Measurements from ENCODE around the gene DAZL.

DAZL gene

DNA sequence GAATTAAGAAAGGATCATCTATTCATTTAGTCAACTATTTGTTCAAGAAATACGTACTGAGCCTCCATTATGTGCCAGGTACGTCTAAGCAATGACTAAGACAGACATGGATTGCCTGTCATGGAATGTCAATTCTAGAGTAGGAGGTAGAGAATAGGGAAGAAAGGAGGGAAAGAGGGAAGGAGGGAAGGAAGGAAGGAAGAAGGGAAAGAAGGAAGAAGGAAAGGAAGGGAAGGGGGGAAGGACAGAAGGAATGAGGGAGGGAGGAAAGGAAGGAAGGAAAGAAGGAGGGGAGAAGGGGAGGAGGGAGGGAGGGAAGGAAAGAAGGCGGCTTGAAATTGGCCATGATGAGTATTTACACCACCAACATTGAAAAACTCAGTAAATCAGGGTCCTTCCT lies 52.5 kb downstream of the DAZL start:
- Histone ChIP-seq H3K9me3 (ENCODE audit: low read length) (no peaks in the 10 kb centered on the region), H3K4me3 (ENCODE audit: low read depth in 1 of 2, low read length in 2 of 2) (no peak overlapping the region)

DNA sequence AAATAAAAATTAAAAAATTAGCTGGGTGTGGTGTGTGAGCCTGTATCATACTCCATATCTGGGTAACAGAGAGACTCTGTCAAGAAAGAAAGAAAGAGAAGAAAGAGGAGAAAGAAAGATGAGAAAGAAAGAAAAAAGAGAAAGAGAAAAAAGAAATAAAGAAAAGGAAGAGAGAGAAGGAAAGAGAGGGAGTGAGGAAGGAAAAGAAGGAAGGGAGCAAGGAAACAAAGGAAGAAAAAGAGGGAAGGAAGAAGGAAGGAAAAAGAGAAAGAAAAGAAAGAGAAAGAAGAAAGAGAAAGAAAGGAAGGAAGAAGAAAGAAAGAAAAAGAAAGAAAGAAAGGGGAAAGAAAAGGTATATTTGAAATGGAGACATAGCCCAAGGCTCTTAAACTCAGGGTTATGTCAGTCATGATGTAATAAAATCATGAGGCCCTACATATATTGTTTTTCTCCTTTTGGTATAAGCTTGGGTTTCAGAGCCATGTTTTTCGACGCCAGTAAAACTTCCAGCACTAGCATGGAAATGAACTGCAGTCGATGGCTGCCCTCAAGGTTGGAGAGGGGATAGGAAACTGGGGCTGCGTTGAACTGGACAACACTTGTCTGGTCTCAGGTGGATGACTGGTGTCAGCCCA lies 53.8 kb downstream of the DAZL start:
- Histone ChIP-seq H3K36me3 (ENCODE audit: insufficient read depth, low read length) (no peaks in the 10 kb centered on the region), H3K27me3 (ENCODE audit: control insufficient read depth in 1 of 2, insufficient read depth in 2 of 2, low read length in 2 of 2) (no peaks in the 10 kb centered on the region), H3K4me1 (ENCODE audit: insufficient read depth, low read length) (peaks cover 7% of the 10 kb centered on the region), H3K27ac (ENCODE audit: low read depth, low read length) (no peak overlapping the region), H3K9me3 (ENCODE audit: low read length) (no peaks in the 10 kb centered on the region), H3K4me3 (ENCODE audit: low read depth in 1 of 2, low read length in 2 of 2) (no peak overlapping the region), H3K9ac (ENCODE audit: low read length) (no peak overlapping the region)

More for the DNA sequence above, 52.5 kb downstream of the DAZL start:
- no peaks in the 10 kb centered on the region for H3K27me3 ChIP-seq (ENCODE audit: control insufficient read depth in 1 of 2, insufficient read depth in 2 of 2, low read length in 2 of 2)
- no peaks in the 10 kb centered on the region for H3K36me3 ChIP-seq (ENCODE audit: insufficient read depth, low read length)
- no peak overlapping the region for H3K27ac ChIP-seq (ENCODE audit: low read depth, low read length)
- no peak overlapping the region for H3K9ac ChIP-seq (ENCODE audit: low read length)
- peaks cover 7% of the 10 kb centered on the region for H3K4me1 ChIP-seq (ENCODE audit: insufficient read depth, low read length)

DNA sequence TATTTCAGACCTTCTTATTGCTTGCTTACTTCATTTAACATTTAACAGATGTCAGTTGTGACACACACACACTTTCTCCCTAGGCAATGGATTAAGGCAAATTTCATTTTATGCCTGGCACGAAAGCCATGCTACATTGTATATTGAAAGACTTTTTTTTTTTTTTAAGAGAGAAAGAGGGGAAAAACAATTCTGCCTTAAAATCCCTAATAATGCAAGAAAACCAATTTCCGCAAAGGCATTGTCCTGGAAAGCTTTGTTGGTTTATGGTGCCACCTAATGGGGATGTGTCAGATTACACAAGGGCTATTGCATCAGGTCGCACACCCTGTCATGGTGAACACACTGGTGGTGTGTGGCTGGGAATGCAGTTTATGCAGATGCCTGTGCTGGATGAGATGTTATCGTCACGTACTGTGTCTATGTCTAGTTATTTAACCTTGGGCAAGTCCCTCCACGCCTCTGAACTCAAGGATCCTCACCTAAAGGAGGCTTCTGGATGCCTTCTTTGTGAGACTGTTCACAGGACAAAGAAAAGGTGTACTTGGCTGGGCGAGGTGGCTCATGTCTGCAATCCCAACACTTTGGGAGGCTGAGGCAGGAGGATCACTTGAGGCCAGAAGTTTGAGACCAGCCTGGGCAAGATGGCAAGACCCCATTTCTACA lies 54.4 kb downstream of the DAZL start:
- Histone ChIP-seq H3K27ac (ENCODE audit: low read depth, low read length) (no peak overlapping the region), H3K9me3 (ENCODE audit: low read length) (no peaks in the 10 kb centered on the region), H3K4me3 (ENCODE audit: low read depth in 1 of 2, low read length in 2 of 2) (peak overlapping the region in 1 of 2 donors; percentile 15), H3K4me1 (ENCODE audit: insufficient read depth, low read length) (peaks cover 7% of the 10 kb centered on the region), H3K27me3 (ENCODE audit: control insufficient read depth in 1 of 2, insufficient read depth in 2 of 2, low read length in 2 of 2) (no peaks in the 10 kb centered on the region), H3K36me3 (ENCODE audit: insufficient read depth, low read length) (no peaks in the 10 kb centered on the region), H3K9ac (ENCODE audit: low read length) (no peak overlapping the region)

DNA sequence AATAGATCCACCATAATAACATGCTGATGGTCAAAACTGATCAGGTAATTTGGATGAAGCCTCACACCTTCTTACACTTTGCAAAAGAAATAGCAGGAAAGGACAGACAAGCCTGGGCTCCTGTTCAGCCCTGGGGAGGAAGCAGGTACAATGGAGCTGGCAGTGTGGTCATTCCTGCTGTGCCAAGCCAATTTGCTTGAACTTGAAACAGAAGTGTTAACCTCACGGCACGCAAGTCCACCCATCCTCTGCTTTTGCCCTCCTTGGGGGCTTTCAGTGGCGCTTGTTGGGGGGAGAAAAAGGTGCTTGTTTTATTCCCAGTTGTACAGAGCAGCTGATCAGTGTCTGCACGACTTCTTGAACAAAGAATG lies 54.9 kb downstream of the DAZL start:
- Histone ChIP-seq H3K27me3 (ENCODE audit: control insufficient read depth in 1 of 2, insufficient read depth in 2 of 2, low read length in 2 of 2) (no peaks in the 10 kb centered on the region), H3K27ac (ENCODE audit: low read depth, low read length) (no peak overlapping the region), H3K36me3 (ENCODE audit: insufficient read depth, low read length) (no peaks in the 10 kb centered on the region), H3K9me3 (ENCODE audit: low read length) (no peaks in the 10 kb centered on the region), H3K4me1 (ENCODE audit: insufficient read depth, low read length) (peaks cover 7% of the 10 kb centered on the region), H3K9ac (ENCODE audit: low read length) (no peak overlapping the region), H3K4me3 (ENCODE audit: low read depth in 1 of 2, low read length in 2 of 2) (peak overlapping the region in 1 of 2 donors; percentile 15)

DNA sequence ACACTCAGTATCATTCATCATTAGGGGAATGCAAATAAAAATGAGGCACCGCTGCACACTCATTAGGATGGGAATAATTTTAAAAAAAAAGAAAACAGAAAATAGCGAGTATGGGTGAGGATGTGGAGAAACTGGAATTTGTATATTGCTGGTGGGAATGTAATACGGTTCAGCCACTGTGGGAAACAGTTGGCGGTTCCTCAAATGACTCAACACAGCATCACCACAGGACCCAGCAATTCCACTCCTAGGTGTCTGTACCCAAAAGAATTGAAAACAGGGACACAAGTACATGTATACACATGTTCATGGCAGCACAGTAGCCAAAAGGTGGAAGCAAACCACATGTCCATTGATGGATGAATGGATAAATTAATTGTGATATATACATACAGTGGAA lies 56.5 kb downstream of the DAZL start:
- Histone ChIP-seq H3K27me3 (ENCODE audit: control insufficient read depth in 1 of 2, insufficient read depth in 2 of 2, low read length in 2 of 2) (no peaks in the 10 kb centered on the region), H3K4me1 (ENCODE audit: insufficient read depth, low read length) (peaks cover 7% of the 10 kb centered on the region), H3K9ac (ENCODE audit: low read length) (no peak overlapping the region), H3K9me3 (ENCODE audit: low read length) (no peaks in the 10 kb centered on the region), H3K27ac (ENCODE audit: low read depth, low read length) (no peak overlapping the region), H3K36me3 (ENCODE audit: insufficient read depth, low read length) (no peaks in the 10 kb centered on the region), H3K4me3 (ENCODE audit: low read depth in 1 of 2, low read length in 2 of 2) (no peak overlapping the region)

DNA sequence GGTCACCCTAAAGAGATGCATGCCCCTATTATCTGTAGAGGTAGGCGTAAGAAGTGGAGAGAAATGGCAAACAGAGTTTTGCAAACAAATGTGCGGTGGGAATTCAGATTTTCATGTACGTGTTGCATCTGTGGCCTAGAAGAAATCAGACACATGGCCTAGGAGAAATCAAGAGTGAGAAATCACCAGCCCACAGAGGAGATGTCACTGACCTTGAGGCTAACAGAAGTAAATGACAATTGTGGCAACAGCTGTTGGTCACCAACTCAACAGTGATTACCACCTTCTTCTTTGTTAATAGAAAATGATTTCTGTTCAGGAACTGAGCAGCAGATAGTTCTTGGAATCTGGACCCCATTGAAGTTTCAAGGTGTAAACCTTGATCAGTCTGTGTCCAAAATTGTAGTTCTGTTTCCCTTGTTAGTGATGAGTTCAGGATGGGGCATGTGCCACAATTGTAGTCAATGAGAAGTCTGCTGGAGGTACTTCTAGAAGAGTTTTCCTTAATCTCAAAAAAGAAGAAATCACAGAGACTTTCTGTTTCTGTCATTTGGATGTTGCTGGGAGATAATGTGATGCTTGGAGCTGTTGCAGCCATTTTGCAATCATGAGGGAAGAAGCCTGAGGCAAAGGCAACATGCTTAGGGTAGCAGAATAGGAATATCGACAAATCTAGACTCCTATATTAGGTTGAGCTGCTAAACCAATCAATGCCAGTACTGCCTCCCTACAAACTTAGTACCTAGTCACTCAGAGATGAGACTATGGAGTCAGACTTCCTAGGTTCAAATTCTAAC lies 57.5 kb downstream of the DAZL start:
- Histone ChIP-seq H3K9me3 (ENCODE audit: low read length) (no peaks in the 10 kb centered on the region), H3K4me3 (ENCODE audit: low read depth in 1 of 2, low read length in 2 of 2) (no peak overlapping the region), H3K27me3 (ENCODE audit: control insufficient read depth in 1 of 2, insufficient read depth in 2 of 2, low read length in 2 of 2) (no peaks in the 10 kb centered on the region), H3K36me3 (ENCODE audit: insufficient read depth, low read length) (no peaks in the 10 kb centered on the region), H3K27ac (ENCODE audit: low read depth, low read length) (no peak overlapping the region), H3K4me1 (ENCODE audit: insufficient read depth, low read length) (peaks cover 7% of the 10 kb centered on the region), H3K9ac (ENCODE audit: low read length) (no peak overlapping the region)

DNA sequence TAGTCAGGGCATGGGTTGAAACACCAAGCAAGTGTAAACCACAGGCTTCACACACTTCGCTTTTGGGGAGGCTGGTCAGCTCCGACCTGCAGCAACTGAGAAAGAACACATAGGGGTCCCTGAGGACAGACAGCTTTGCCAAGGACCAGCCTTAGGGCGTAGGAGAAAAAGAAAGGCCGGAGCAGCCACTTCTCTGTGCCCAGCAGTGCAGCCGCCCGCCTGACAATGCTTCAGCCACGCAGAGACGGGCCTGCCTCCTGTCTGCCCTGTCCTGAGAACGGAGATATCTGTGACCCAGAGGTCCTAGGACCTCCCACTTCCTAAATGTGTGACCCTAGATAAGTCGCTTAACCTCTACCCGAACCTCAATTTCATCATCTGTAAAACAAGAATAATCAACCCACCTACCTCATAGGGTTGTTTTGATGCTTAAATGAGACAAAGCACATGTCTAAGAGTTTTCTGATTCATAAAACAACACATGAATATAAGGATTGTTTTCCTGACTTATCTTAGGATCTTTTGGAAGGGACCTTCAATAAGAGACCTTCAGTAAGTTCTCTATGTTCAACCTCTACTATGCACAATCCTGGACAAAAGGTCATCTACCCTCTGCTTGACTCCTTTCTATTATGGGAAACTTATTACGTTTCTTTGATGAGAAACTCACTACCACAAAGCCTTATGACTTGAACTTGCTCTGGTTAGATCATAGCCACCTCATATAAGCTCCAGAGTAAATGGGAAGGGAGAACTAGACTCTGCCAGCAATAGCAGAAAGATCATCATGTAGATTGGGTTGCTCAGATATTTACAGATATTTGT lies 58.8 kb downstream of the DAZL start:
- H3K36me3 ChIP-seq (ENCODE audit: insufficient read depth, low read length) = no peaks in the 10 kb centered on the region
- no peak overlapping the region for H3K27ac ChIP-seq (ENCODE audit: low read depth, low read length)
- no peaks in the 10 kb centered on the region for H3K27me3 ChIP-seq (ENCODE audit: control insufficient read depth in 1 of 2, insufficient read depth in 2 of 2, low read length in 2 of 2)
- no peak overlapping the region for H3K4me3 ChIP-seq (ENCODE audit: low read depth in 1 of 2, low read length in 2 of 2)
- no peak overlapping the region for H3K9ac ChIP-seq (ENCODE audit: low read length)
- no peaks in the 10 kb centered on the region for H3K9me3 ChIP-seq (ENCODE audit: low read length)
- H3K4me1 ChIP-seq (ENCODE audit: insufficient read depth, low read length) = peaks cover 7% of the 10 kb centered on the region

DNA sequence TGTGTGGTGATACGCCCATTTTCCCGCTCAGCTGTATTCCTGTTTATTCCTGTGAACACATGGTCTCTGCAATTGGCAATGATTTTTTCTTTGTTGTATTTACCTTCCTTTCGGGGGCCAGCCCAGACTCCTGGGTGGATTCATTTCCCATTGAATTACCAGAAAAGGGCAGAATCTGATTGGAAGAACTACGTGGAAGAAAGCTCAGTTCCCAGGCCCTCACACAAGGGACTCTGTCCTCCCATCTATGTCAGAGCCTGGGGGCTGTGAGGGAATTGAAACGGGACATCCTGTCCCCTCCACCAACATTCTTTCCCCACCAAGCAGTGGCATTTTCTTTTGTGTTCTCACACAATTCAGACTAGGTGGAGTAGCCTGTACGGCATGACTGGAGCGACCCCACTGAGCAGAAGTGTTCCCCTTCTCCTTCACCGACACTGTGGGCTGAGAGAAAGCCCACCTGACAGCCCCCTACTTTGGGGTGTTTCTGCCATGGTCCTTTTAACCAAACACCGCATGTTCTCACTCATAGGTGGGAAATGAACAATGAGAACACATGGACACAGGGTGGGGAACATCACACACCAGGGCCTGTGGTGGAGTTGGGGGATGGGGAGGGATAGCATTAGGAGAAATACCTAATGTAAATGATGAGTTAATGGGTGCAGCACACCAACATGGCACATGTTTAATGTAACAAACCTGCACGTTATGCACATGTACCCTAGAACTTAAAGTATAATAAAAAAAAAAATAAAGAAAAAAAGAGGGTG lies 59.6 kb downstream of the DAZL start:
- no peak overlapping the region for H3K27ac ChIP-seq (ENCODE audit: low read depth, low read length)
- H3K4me1 ChIP-seq (ENCODE audit: insufficient read depth, low read length) = peaks cover 6% of the 10 kb centered on the region
- H3K27me3 ChIP-seq (ENCODE audit: control insufficient read depth in 1 of 2, insufficient read depth in 2 of 2, low read length in 2 of 2) = no peaks in the 10 kb centered on the region
- H3K4me3 ChIP-seq (ENCODE audit: low read depth in 1 of 2, low read length in 2 of 2) = no peak overlapping the region
- H3K9ac ChIP-seq (ENCODE audit: low read length) = no peak overlapping the region
- H3K9me3 ChIP-seq (ENCODE audit: low read length) = no peaks in the 10 kb centered on the region
- H3K36me3 ChIP-seq (ENCODE audit: insufficient read depth, low read length) = no peaks in the 10 kb centered on the region

DNA sequence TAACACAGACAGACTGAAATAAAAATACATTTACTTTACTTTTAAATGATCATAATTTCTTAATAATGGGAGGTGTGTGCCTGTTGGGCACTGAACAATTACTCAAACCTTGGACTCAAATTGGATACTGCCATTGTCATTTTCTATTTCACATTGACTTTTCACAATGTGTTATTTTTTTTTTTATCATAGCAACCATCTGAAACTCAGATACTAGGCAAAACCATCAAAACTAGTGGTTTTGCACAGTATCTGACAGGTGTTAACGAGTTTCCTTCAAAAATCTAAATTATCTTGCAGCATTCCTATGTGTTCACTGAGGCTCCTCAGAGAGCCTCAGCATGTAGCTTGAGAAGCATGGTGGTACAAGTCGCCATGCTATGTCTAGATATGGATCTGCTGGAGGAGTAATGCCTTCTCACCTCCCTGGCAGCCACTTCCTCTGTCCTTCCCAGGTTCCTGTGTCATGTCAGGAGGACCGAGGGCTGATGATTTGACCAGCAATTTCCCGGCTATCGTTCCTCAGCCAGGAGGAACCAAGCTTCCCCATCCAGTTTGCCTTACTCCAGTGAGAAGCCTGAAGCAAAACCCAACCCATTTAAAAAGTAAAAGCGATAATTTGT lies 61.9 kb downstream of the DAZL start:
- Histone ChIP-seq H3K4me3 (ENCODE audit: low read depth in 1 of 2, low read length in 2 of 2) (no peak overlapping the region), H3K9me3 (ENCODE audit: low read length) (no peaks in the 10 kb centered on the region), H3K27ac (ENCODE audit: low read depth, low read length) (no peak overlapping the region)

DNA sequence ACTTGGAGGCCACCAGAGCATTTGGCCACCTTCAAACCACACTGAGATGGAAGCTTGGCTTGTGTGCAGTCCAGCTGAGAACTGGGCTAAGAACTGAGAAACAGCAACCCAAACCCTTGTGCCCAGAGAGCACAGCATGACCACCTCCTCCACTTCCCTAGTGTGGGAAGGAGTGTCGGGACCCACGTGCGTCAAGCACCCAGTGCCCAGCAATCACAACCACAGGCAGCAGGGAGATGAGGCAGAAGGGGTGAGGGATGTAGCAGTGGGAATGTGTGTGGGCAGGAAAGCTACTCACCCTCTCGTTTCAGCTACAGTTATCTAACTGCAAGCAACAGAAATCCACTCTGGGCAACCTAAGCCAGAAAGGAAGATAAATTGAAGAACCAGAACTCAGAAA lies 66.7 kb downstream of the DAZL start:
- no peaks in the 10 kb centered on the region for H3K27me3 ChIP-seq (ENCODE audit: control insufficient read depth in 1 of 2, insufficient read depth in 2 of 2, low read length in 2 of 2)
- no peak overlapping the region for H3K4me3 ChIP-seq (ENCODE audit: low read depth in 1 of 2, low read length in 2 of 2)
- no peak overlapping the region for H3K27ac ChIP-seq (ENCODE audit: low read depth, low read length)
- no peaks in the 10 kb centered on the region for H3K4me1 ChIP-seq (ENCODE audit: insufficient read depth, low read length)
- no peaks in the 10 kb centered on the region for H3K9me3 ChIP-seq (ENCODE audit: low read length)
- H3K36me3 ChIP-seq (ENCODE audit: insufficient read depth, low read length) = no peaks in the 10 kb centered on the region
- no peak overlapping the region for H3K9ac ChIP-seq (ENCODE audit: low read length)

More for the DNA sequence above, 61.9 kb downstream of the DAZL start:
- no peaks in the 10 kb centered on the region for H3K36me3 ChIP-seq (ENCODE audit: insufficient read depth, low read length)
- H3K27me3 ChIP-seq (ENCODE audit: control insufficient read depth in 1 of 2, insufficient read depth in 2 of 2, low read length in 2 of 2) = no peaks in the 10 kb centered on the region
- no peak overlapping the region for H3K9ac ChIP-seq (ENCODE audit: low read length)
- no peaks in the 10 kb centered on the region for H3K4me1 ChIP-seq (ENCODE audit: insufficient read depth, low read length)

Data from muscle layer of colon (tissue), 2 donors.